HG03060 (cell line): ENCODE results near the gene MLLT6.

Experiments
- ATAC-seq: cut with Tn5 transposase; IDR thresholded peaks from one replicate; pipeline ENCODE4 v1.9.1; 2021; ENCODE audit warnings: low read depth, moderate number of reproducible peaks; ENCODE audit not compliant: unreplicated experiment

MLLT6 gene

DNA sequence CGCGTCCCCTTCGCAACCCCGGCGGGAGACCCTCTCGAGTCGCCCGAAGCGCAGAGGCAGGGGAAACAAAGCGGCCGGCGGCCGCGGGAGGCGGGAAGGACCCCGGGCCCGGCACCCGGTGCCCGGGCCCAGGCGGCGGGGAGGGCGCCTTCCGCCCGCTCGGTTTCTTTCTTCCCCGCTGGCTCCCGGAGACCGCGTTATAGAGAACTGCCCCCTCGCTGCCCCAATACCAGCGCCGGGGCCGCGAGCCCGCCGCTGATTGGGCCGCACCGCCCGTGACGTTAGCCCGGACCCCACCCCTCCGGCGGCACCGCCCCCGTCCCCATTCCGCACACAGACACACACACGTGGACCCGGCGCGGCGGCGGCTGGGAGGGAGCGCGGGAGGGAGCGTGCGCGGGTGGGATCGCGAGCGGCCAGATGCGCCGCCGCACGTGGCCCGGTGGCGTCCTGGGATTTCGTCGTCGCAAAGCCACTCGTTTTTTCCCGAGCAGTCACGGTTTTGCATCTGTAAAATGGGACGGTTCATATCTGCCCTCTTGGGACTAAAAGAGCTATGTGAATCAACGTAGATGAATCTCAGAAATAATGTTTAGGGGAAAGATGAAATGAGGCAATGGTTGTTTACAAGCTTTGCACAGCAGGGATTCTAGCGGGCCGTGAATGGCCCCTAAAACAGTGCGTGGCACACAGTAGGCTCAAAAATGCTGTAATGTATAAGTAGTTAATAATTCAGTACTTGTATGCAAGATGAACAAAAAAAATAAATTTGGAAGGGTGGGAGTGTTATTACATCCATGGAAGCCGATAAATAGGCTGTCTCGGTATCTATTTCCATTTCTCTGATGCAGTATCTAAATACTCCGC is 30.1 kb upstream of the MLLT6 start, which contains the start of gene EPOP:
Gene EPOP, minus strand, starts transcription at position 209 of the 867 bp plus-strand sequence. CDS start 462 bp downstream, outside the sequence.
- ATAC-seq, result no peak

DNA sequence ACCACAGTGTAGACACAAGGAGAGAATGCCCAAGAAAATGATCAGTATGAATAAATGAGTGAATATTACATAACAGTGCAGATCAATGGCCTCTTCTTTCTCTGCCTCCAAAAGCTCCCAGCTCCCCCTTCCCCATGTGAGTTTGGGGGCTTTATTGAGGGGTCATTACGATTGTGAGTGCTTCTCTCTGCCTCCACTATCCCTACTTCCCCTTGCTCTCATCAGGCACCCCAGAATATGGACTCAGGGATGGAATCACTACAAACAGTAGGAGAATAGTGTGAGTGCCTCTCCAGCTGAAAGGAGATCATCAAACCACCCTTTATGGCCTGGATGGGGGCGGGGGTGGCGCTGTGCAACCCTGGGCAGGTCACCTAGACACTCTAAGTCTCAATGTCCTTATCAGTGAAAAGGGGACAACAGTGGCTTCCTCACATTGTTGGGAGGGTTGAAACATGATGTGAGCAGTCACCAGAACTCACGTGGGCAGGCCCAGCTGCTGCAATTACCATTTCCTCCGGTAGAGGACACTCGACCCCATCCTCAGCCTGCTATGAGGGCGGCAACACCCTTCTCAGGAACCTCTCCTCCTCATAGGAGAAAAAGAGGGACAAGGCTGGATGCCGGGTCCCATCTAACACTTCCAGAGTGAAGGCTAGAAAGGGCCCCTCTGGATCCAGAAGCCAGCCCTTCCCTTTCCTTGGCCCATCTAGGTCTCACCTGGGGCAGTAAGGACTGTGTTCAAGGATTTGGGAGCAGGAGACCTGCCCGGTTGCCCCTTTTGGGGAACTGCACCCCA is 28.2 kb upstream of the MLLT6 start:
- ATAC-seq, result no peak

DNA sequence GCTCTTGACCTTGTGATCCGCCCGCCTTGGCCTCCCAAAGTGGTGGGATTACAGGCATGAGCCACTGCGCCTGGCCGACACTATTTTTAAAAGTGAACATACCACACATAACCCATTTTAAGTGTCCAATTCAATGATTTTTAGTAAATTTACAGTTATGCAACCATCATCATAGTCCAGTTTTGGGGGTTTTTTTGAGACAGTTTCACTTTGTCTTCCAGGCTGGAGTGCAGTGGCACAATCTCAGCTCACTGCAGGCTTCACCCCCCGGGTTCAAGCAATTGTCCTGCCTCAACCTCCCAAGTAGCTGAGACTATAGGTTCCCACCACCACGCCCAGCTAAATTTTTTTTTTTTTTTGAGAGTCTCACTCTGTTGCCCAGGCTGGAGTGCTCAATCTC is 27.3 kb upstream of the MLLT6 start:
- ATAC-seq, result no peak

DNA sequence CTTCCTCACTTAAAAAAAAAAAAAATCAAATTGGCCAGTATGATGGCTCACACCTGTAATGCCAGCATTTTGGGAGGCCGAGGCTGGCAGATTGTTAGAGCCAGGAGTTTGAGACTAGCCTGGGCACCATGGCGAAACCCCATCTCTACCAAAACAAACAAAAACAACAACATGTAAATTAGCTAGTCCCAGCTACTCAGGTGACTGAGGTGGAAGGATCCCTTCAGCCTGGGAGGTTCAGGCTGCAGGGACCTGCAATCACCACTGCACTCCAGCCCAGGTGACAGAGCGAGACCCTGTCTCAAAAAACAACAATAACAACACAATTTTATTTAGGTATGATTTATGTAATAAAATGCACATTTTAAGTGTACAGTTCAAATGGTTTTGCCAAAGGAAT is 24.0 kb upstream of the MLLT6 start:
- no peak for ATAC-seq

DNA sequence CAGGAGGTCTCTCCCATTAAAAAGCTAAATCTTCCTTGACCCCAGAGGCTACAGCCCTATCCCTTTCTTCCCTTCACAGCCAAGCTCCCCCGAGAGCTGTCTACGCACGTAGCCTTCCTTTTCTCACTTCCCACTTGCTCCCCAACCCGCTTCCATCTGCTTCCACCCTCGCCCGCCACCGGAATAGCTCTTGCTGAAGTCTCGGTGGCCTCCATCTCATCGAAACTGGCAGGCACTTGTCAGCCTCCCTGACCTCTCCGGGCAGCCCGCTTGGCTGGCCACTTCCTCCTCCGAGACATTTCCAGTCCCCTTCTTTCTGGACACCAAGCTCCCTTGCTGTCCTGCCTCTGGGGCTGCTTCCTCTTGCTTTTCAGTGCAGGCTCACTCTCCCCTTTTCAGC is 19.6 kb upstream of the MLLT6 start:
- no peak for ATAC-seq

DNA sequence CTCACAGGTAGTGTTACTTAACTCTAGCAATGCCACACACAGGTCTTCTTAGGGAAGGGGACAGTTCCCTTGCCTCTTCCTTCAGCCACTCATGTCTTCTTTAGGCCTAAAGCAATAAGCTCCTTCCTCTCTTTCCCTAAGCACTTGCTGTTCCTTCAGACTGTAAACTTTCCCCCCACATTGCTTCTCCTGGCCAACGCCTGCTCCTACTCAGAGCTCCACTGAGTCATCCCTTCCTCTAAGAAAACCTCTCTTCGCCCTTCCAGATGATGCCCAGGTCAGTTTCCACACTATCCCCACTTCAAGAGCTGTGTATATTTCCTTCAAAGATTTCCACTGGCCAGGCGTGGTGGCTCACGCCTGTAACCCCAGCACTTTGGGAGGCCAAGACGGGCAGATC is 17.8 kb upstream of the MLLT6 start:
- ATAC-seq, result no peak

DNA sequence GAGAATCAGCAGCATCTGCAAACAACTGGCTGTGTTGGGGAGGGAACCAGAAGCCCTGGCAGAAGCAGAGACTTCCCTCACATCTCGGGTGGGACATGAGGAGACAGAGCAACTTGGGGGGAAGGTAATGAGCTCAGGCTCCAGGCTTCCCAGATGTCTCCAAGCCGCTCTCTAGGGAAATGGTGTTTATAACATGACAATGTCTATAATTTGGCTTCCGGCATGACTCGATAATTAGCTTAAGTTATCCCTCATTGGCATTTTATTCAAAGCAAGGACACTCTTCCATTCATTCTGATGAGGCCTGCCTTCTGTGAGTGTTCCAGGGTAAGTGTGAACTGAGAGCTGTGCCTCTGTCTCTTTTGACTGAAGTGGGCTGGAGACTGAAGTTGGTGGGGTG is 14.7 kb upstream of the MLLT6 start:
- ATAC-seq, result no peak

DNA sequence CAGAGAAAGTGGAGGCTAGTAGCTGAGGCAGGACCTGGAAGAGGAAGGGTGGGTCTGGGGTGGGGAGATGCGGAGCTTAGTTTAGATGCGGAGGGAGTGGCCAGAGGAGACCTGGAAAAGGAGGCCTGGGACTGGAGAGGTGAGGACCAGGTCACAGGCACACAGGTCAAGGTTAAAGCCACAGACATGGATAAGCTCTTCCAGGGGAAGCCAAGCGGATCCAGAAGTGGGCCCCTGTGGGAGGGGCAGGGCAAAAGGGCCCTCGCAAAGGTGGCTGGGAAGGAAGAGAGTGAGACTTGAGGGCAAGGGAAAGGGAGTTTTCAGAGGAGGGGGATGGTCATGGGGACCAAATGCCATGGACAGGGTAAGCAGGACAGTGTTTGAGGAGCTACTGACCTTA is 13.9 kb upstream of the MLLT6 start:
- ATAC-seq, result no peak

DNA sequence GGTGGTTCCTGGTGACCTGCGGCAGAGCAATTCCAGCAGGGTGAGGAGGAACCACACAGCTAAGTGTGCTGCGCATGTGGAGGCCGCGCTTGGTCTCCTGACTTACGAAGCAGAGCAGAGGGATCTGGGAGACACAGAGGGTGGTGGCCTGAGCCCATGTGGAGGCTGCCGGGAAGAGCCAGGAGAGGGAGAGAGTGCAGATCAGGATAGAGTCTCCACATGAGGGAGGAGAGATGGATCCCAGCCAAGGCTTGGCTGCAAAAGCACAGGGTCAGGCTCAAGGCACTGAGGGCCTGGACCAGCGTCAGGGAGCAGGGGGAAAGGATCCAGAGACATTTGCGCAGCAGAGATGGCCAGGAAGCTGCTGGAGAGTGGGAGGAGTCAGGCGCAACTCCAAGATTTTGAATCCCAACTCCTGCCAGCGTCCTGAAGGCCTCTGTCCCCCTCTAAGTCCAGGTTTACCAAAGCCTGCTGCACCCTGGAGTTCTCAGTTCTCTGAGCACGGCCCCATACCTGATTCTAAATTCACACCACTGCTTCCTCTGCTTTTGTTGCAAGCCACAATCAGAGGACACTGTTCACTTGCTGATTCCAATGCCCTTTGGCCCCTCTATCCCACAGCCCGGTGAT is 11.3 kb upstream of the MLLT6 start:
- ATAC-seq, result no peak

DNA sequence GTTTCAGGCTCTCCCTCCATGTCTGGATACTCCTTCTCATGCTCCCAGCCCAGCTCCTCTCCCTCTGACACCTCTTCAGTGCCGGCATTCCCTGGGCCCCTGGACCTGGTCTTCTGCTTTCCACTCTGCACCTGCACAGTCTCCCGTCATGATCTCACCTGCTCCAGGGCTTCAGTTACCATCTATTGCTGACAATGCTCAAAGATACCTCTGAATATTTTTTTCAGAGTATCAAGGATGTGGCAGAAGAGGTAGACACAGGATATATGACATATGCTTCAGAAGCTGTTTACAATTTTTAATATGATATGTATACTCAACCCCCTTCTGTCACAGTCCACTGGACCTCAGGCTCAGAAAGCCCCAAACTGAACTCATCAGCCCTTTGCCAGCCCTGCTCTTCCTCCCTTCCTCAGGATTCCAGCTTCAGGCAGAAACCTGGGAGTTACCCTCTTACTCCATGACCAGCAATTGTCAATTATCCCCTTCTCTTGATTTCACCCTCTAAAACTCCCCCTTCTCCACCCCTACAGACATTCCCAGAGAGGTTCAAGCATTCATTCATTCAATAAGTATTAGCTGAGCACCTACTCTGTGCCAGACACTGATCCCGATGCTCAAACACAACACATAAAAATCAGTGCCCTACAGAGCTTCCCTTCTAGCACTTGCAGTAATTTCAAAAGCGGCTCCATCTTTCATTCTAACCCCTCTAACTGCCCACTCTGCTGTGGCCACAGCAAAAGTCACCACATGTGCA is 7.8 kb upstream of the MLLT6 start:
- ATAC-seq, result no peak

DNA sequence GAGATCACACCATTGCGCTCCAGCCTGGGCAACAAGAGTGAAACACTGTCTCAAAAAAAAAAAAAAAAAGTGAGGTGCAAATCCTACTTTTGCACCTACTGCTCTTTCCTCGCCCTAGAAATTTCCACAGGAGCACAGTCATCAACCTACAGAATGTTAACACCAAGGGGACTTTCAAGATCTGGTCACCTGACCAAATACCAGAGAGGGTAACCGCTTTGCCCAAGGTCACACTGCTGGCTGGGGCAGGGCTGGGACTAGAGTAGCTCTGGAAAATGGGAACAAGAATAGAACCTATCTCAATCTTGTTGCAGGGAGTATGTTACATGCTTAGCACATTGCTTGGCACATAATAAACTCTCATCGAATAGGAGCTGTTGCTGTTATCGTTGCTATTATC is 6.3 kb upstream of the MLLT6 start:
- no peak for ATAC-seq

DNA sequence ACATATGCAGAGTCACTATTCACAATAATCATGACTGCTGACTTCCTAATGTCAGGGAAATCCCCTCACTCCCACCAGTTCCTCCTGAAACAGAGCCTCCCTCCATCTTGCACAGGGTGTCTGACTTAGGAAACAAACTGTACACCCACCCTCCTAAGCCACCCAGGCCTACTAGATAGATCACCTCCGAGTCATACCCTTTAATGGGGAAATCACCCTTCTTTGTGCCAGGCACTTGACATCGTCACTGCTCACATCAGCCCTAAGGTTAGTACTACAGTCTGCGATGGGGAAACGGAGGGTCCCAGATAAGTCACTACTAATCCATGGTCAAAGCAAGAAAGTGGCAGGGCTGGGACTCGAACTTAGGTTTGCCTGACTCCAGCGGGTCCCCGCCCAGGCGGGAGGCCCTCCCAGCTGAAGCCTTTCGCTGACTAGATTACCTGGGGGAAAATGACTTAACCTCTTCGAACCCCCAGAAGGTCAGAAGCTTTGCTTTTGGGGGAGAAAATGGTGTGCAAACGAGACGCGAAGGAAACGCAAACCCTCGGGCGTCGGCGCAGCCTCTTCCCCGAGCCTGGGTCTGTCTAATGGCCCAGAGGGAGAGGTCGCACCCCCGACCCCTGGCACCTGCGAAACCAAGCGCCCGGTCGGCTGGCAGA is 3.4 kb upstream of the MLLT6 start:
- no peak for ATAC-seq

DNA sequence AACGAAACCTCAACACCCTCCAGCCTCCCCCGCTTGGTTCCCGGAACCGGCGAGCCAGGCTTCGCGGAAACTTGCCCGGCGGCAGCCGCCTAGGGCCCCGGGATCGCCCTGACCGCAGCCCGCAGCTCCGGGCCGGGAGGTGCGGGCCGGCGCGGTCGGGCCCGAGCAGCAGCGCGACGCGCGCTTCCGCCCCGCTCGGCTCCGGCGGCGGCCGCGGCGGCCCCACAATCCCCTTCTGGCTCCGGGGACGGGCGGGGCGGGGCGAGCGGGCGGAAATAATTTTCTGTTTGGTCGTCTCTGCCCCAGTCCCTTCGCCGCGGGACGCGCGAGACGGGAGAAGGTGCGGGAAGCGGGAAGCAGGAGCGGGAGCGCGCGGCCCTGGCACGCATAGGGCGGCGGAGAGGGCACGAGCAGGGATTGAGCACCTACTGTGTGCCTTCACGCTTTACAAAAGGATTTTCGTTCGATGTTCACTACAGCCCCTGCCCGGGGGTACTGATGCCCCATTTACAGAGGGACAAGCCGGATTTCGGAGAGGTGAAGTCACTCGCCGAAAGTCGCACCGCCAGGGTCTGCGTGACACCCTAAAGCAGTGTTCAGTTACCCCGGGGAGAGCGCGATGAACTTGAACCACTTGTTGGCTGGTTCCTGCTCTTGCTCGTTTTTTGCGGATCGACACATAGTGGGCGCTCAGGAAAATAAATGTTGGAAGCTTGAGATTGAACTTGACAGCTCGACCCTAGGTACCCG is 2.7 kb upstream of the MLLT6 start:
- no peak for ATAC-seq

DNA sequence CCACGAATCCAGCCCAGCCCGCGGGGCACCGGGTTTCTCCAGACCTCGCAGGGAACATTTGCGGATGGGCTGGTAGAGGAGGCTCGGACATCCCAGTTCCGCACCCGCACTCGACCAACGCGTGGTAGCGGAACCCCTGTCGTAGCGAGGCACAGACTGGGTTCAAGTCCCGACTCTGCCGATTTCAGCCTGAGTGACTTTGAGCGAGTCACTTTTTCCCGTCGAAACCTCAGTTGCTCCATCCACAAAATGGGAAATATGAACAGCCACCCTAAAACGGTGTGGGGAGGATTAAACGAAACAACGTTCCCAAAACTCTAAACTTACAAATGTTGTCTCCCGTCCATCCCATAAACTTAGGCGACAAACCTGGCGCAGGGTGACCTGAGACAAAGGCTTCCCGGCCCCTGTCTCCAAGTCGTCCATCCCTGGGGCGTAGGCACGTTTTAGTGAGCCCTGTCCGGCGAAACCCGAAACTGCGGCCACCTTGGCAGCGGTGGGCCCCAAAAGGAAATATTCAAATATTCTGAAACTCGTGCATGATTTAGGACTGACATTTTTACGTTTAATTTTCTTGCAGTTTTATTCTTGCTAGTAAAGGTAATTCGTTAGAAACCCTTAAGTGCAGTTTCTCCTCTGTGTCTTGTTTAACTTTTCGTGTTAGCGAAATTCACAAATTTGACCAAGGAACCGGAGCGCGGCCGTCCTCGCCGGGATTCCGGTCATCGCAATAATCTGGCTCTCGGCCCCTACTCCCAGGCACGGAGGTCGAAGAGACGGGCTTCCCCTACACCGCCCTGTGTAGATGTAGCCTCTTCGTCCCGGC is 1.9 kb upstream of the MLLT6 start:
- no peak for ATAC-seq

DNA sequence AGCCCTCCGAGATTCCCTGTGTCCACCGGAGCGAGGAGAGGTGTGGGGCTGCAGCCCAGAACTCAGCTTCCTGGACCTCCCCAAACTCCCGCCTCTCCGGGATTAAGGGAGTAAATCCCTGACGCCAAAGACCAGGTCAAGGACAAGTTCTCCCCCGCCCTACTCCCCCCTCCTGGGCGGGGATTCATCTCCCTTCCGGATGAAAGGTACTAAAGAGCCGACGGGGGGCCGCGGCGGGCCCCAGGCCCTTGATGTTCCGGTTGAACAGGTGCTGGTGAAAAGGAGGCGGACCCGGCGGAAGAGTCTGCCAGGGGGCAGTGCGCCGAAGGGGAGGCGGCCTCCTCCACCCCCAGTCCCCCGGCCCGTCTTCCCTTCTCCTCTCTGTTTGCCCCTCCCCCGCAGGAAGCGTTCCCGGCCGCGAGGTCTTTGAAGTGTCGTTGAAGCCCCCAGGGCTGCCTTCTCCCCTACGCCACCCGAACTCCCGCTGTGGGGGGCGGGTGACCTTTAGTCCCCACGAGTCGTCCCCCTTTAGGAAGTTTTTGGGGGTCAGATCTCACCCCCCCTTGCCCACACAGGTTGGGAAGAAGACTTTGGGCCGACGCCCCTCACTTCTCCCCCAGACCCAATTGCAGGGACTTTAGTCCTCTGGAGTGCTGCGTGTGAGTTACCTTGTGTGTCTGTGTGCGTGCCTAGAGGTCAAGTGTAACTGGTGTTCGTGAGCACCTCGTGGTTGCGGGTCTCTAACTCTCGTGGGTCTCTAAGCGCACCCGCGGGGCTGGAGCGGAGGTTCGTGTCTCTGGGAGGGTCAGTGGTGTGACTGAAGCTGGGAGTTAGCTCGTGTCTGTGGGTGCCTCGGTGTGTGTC is 1.1 kb upstream of the MLLT6 start:
- no peak for ATAC-seq

DNA sequence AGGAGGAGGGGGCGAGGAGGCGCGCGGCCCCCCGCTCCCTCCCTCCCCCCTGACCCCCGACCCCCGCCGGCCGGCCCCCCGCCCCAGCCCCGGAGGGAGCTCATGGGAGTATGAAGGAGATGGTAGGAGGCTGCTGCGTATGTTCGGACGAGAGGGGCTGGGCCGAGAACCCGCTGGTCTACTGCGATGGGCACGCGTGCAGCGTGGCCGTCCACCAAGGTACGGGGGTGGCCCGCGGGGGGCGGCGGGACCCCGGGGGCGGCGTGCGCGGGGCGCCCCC is 390 bp downstream of the MLLT6 start:
- ATAC-seq, result no peak

DNA sequence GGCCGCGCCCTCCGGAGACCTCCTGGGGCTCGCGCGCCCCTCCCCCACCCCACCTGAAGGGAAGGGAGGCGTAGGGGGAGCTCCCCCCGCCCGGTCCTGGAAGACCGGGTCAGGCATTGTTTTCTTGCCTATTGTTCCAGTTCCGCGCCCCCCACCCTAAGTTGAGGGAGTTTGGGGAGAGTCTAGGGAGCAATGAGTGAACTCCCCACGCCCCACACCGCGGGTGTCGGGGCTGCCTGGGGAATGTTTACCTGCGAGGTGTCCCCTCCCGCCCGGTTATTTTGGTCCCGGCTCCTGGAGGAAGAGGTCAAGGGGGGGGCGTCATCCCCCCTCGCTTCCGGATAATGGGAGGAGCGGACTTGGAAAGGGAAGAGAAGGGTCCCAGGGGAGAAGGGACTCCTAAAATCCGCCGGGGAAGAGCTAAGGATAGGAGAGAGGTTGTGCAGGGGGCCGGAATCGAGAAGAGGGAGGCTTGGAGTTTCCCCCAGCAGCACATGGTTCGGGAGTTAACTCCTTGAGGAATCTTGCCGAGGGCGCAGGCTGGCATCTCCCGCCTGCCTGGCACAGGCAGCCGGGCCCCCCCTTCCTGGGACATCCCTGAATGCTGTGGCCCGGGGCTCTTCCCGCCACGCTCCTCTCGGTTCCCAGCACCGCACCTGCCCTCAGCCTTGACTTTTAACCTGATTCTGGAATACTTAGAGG is 881 bp downstream of the MLLT6 start:
- no peak for ATAC-seq
